SHP77 treated with DMSO at 0.1 percent for 48 hours (cell line): ENCODE results near the gene RRBP1.

Experiments used
- DNase-seq: peaks from one replicate; lab custom pipeline; 2025; lab: John Stamatoyannopoulos, UW

Gene RRBP1

DNA sequence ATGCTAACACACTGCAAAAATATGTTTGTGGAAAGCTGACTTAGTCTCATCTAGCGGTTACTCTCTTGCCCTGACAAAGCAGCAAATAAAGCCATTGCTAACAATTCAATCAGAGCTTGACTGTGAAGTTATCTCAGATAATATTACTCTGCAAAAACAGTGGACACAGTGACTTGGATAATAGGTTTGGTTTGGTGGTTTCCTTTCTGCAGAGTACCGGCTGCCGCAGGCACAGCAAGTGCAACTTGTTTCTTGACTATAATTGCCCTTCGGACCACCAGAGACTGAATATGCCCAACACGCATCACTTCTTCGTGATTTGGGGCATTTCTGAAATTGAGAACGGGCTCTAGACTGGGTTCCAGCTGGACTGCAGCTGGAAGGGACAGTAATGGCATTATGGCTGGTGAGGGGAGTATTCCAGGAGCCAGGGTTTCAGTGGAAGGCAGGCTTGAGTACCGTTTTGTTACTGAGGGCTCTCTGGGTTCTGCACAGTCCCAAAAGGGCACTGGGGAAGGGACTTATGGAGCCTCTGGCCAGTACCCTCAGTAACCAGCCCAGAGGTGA lies 72.1 kb downstream of the RRBP1 start:
- DNase-seq: no peak

DNA sequence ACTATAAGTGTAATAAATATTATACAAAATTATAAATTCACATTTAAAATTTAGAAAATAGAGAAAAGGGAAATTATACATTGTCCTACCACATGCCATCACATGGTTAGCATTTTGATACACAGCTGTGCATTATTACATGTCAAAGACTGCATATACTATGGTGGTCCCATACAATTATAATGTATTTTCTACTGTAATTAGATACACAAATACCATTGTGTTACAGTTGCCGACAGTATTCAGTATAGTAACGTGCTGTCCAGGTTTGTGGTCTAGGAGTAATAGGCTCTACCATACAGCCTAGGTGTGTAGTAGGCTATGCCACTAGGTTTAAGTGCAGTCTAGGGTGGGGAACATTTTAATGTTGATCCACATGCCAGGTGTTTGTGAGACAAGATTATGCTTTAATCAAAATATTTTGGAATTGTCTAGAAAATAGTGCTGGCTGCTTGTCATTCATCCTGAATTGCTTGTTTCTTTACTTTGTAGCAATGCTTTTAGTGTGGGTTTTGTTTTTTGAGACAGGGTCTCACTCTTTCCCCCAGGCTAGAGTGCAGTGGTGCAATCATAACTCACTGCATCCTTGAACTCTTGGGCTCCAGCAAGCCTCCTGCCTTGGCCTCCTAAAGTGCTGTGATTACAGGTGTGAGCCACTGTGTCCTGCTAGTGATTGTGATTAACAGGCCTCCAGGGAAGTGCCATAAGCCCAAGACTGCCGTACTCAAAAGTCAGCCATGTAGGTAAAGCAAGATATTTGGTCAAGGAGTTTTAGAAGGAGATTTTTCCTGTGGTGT lies 73.1 kb downstream of the RRBP1 start:
- DNase-seq: no peak

DNA sequence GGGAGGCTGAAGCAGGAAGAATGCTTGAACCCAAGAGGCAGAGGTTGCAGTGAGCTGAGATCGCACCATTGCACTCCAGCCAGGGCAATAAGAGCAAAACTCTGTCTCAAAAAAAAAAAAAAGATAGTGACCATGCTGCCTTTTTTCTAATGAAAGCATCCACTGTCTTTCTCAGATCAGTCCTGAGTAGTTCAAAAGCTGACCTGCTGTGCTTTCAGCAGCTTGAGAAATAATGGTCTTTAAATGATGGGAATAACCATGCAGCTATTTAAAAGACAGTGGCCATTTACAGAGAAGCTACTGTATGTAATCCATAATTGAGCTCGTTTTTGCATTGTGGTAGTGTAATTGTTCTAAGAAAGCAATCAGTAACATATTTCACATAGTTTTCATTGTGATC lies 76.0 kb downstream of the RRBP1 start:
- no peak for DNase-seq

DNA sequence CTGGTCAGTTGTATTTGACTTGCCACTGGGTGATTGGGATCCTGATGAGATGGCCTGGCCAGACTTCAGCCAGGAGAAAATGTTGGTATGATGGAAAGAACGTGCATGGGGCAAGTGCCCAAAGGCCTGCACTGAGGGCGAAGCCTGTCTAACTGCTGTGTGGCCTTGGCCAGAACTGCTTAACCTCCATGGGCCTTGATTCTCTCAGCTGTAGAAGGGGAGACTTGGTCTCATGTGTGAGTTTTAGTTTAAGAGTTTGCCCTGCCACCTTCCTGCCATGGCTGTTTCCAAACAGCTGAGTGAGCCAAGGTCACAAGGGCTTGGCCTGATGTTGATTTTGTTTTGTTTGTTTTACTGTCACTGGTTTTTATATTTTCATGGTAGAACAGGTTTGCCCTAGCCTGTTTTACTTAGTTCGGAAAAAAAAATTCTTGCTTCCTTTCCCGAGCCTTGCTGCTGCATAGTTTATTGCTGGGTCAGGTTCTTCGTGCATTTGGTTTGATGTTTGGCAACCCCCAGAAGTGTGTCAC lies 76.8 kb downstream of the RRBP1 start:
- DNase-seq: no peak

DNA sequence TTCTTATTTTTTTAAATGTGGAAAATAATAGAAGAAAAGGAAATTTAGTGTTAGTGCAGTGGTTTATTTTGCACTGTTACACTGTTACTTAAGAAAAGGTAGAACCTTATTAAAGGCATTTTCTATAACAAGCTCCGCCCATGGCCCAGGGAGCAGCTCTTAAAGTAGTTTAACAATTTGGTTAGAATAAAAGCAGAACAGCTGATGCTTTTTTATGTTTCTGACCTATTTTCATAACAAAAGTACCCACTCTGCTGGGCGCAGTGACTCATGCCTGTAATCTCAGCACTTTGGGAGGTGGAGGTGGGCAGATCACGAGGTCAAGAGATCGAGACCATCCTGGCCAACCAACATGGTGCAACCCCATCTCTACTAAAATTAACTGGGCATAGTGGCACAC lies 79.5 kb downstream of the RRBP1 start:
- no peak for DNase-seq

DNA sequence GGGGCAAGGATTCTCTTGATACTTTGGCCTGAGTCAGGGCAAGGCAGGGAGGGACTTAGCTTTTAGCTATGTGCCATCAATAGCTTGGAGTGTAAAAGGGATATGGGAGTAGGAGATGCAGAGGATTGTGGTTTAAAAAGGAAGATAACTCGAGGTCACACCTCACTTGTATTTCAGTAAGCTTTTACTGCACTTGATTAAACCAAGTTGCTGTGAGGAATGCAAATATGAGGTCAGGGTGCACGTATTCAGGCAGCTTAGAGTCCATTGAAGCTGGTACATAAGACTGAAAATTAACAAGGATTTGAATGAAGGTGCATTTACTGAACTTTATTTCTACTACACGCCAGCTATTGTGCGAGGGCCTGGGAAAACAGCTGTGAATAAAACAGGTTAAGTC lies 80.1 kb downstream of the RRBP1 start:
- DNase-seq: no peak

DNA sequence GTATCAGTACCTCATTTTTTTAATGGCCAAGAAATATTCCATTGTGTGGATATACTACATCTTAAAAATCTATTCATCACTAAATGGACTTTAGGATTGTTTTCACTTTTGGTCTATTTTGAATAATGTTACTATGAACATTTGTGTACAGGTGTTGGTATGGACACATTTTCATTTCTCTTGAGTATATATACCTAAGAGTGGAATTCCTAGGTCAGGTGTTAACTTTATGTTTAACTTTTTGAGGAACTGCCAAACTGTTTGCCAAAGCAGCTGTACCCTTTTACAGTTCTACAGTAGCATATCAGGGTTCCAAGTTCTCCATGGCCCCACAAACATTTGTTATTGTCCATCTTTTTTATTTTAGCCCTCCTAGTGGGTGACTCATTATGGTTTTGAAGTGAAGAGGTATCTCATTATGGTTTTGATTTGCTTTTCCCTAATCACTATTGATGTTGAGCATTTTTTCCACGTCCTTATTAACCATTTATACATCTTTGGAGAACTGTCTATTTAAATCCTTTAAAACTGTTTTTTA lies 84.0 kb downstream of the RRBP1 start:
- DNase-seq: no peak

DNA sequence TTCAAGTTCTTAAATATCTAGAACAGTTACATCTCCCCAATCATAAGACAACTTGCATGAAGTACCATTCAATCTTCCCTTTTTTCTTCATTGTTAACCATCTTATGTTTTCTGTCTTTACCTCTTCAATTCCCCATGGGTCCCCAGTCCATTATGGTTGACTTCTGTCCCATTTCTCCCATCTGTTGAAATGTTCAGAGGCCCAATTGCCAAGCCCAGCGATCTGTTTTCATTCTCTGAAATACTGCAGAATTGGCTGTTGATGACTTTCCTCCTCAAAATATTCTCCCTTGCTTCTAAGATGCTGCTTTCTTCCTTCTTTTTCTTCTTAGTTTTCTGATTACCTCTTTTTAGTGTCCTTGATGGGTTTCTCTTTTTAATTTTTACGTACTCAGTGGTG lies 86.2 kb downstream of the RRBP1 start:
- no peak for DNase-seq

DNA sequence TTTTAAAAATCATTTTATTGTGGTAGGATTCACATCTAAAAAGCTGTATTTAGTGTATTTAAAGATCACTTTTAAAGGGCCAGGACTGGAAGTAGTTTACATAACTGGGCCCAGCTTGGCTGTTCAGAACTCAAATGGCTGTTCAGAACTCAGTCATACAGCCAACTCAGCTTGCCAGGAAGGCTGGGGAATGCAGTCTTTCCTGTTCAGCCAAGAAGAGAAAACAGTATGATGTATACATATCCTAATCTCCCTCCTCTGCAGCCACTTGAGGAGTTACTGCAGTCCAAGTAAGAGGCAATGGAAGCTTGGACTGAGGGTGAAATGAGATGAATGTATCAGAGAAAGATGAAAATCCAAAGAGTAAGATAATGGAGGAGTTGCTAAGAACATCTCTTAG lies 87.6 kb downstream of the RRBP1 start:
- DNase-seq: no peak

DNA sequence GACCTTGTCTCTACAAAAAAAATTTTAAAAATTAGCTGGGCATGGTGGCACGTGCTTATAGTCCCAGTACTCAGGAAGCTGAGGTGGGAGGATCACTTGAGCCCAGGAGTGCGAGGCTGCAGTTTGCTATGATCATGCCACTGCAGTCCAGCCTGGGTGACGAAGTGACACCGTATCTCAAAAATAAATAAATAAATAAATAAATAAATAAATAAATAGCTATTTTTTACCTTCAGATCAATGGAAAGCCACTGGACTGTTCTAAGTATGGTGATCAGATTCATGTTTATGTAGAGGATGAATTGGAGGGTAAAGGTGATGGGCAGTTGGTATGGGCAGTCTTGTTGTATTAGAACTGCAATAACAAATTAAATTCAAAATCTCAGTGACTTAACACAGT lies 88.1 kb downstream of the RRBP1 start:
- no peak for DNase-seq

DNA sequence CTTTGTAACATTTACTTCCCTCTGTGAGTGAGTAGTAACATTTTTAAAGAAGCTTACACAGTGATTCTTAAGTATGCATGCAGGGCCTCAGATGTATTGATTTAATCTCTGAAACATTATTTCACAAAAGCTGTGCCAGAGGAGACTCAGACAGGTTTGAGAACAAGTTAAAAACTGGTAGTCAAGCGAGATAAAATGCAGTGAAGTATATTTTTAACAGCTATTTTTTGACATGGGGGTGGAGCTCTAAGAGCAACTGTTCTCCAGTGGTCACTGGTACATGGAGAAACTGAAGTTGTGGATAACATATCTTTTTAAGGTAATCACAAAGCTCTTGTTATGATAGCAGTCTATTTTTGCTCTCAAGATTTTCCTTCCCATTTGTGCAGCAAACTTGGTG lies 91.8 kb downstream of the RRBP1 start:
- DNase-seq: no peak

DNA sequence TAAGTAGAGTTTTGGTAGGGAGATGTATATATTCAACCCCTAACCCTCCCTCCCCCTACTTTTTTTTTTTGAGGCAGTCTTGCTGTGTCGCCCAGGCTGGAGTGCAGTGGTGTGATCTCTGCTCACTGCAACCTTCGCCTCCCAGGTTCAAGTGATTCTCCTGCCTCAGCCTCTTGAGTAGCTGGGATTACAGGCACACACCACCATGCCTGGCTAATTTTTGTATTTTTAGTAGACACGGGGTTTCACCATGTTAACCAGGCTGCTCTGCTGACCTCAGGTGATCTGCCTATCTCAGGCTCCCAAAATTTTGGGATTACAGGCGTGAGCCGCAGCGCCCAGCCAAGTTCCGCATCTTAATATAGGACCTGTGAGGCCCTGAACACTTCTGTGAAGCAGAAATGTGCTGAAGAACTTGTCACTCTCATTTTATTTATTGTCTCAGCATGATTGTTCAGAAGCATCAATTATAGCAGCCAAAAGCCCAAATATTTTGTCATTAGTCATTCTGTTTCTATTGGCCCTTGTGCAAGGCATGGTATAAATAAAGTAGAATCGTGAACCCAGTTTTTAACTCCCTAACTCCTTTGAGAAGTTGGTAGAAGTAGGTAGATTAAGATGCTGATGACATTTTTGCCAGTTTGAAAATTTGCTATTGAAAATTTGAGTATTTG lies 92.7 kb downstream of the RRBP1 start:
- no peak for DNase-seq

DNA sequence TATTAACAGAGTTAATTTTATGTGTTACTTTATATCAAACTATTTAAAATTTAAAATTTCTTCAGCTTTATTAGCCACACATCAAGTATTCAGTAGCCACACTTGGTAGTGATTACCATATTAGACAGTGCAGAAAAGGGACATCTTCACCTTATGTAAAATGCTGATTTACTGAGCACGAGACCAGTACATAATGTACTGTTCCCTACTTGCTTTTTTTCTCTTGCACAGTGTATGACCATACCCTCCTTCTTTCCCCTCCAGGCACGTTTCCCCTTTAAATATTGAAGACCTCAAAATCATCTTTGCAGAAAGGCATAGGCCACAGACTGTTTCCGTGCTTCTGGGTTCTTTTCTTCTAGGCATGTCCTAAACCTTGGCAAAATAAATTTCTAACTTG lies 94.2 kb downstream of the RRBP1 start:
- DNase-seq: no peak

DNA sequence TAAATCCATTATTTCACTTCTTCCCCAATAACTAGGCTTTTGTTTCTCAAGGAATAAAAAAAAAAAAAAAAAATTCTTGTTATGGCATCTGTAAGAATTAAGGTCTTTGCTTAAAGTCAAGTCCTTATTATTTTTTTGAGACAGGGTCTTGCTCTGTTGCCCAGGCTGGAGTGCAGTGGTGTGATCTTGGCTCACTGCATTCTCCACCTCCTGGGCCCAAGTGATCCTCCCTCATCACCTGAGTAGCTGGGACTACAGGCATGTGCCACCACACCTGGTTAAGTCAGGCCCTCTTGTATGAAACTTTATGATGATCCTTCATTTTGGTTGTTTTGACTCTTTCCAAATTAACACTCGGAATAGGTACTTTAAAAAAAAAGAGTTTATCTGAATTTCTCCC lies 94.9 kb downstream of the RRBP1 start:
- DNase-seq: no peak

DNA sequence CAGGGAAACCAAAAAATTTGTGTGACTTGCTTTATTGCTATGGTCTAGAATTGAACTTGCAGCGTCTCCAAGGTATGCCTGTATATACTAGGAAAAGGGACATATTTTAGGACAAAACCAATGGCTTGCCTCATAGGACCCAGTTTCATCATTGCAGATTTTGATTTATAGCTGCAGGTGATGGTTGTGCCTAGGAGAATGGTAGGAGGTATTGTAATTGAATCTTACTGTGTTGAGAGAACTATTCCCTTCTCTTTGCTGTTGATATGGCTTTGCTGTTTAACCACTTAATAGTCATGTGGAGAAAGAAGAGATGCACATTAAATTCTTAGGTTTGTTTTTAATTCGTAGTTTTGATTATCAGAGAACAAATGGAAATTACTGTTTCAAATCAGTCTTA lies 95.8 kb downstream of the RRBP1 start:
- no peak for DNase-seq

DNA sequence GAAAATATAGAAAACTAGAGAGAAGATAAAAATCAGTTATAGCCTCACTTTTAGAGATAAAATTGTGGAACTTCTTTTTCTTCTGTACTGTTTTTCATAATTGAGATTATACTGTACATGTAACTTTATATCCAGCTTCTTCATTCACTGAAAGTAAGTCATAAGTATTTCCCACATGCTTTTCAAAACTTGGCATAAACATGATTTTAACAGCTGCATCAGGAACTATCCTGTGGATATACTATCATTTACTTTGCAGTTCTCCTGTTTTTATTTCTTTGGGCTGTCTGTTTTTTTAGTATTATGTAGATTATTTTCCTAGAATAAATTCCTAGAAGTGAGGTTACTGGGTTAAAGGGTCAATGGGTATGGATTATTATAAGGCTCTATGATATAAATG lies 97.4 kb downstream of the RRBP1 start:
- DNase-seq: no peak

DNA sequence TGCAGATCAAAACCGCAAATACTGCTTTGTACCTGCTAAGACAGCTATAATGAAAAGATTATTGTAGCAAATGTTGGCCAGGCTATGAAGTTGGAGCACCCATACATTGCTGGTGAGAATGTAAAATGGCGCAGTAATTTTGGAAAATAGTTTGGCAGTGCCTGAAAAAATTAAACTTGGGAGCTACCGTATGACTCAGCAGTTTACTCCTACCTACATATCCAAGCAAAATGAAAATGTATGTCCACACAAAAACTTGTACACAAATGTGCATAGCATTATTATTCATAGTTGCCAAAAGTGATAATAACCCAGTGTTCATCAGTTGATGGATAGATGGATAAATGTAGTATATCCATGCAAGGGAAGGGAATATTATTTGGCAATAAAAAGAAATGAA lies 98.9 kb downstream of the RRBP1 start:
- DNase-seq: no peak

DNA sequence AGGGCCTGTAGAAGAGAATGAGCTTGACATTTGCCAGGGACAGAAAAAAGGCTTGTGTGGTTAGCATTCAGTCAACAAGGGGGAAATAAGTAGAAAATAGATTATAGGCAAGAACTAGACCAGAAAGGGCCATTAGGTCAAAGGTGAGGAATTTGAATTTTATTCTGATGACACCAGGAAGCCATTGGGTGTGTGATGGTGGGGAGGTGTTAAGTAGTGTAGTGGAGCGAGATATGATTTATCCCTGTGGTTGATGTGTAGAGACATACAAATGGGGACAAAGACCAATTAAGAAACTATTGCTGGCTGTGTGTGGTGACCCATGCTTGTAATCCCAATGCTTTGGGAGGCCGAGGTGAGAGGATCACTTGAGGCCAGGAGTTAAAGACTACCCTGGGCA lies 101.1 kb downstream of the RRBP1 start:
- DNase-seq: no peak

DNA sequence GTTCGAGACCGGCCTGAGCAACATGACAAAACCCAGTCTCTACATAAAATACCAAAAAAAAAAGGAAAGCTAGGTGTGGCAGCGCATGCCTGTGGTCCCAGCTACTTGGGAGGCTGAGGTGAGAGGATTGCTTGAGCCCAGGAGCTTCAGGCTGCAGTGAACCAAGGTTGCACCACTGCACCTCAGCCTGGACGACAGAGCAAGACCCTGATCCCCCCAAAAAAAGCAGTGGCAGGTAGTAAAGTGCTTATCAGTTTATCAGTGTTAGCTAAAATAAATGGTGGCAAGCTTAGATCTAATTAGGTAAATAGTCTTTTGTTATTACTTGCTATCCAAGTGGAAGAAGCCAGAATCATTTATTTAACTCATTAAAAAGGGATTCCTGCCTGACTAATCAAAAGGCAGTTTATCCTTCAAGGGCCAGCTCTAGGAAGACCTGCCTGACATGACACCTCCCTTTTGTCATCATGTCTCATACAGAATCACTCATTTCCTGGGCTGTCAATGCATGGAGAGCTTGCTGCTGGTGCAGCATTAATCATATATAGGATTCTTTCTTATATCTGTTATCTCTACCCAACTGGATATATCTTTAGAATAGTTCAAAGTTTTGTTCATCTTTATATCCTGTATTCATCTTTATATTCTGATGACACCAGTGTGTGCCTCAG lies 102.5 kb downstream of the RRBP1 start:
- no peak for DNase-seq

DNA sequence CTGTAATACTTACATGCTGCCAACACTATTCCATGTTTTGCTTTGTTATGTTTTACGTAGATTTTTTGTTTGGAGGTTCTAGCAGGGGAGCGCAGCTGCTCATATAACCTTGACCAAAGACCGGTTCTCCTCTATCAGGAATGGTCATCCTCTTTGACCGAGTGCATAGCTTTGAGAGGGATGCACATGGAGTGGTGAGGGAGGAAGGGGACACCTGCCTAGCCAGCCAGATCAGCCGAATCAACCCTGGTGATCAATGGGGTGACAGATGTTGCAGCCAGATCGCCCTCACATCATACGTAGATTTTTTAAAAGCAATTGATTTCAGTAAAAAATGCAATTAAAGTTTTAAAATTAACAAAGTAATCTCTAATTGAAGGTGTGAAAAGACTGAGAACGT lies 105.8 kb downstream of the RRBP1 start:
- no peak for DNase-seq

DNA sequence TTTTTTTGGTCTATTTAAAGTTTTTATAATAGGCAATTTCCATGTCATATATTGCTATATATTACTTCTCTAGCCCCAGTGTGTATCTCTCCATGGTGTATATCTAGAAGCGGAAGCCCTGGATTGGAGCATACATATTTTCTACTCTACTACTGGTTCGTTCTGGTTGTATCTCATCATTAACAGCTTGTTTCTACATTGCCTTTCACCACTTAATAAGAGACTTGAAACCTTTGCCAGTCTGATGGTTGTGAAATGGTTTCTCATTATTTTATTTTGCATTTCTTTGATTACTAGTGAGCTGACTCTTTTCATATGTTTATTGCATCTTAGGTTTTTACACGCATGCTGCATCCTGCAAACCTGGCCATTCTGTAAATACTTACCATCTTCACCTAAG lies 108.6 kb downstream of the RRBP1 start:
- DNase-seq: no peak

DNA sequence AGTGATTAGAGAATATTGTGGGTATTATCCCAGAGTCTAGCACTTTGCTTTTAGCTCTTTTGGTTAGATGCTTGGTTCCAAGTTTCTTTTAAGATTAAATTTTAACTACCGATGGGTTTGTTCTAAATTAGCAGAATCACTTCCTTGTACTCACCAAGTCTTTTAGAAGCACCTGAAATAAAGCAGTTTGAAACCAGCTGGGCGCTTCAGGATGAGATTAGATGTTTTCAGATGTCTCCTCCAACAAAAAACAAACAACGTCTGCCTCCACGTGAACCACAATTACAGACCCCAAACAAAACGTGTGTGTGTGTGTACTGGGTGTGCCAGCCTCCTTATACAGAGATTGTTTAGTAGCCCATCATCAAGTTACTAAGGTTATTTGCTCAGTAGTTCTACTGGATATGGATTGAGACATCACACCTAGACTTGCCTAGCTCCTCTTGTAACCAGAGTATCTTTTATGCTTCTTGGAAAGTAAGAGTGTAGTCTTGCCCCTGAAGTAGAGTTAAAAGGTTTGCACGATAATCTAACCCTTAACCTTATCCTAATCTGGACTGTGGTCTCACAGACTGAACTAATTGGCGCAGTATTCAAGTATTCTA lies 109.9 kb downstream of the RRBP1 start:
- no peak for DNase-seq
